Stimulated activated CD4-positive, alpha-beta T cell treated with anti-CD3 and anti-CD28 coated beads, Interleukin-15, amount 100 ng/mL, for 48 hours (primary cell): Measurements from ENCODE around the gene ZYG11B.
"Not testable (repeated sequence)": the region's sequence is repeated elsewhere in the genome, so short reads cannot be mapped to it uniquely, and the experiment has no call there.

Experiments used
- DNase-seq, 2 donors: peaks; one replicate each; pipeline ENCODE4 v3.0.0-alpha.2; 2020; ENCODE audit warnings: low read depth in 2 of 2

The ZYG11B gene

DNA sequence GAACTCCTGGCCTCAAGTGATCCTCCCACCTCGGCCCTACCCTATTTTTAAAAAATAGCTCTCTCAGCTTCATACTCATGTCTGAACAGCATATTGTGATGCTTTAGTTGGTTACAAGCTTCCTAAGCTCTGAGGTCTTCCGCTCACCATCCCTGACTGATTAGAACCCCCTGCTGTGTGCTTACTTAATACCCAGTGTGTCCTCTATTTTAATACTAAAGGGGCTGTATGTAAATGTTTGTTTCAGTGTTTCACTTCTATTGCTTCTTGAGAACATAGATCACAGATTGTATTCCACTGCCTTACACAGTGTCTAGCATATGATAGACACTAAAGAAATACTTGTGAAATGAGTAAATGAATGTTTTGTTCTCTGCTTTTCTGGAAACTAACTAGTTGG, 29.8 kb downstream of the ZYG11B start:
- no peak for DNase-seq

GRCh38 chr1:52759908-52760307, 33.7 kb downstream of the ZYG11B start:
- DNase-seq: no peak

GRCh38 chr1:52767596-52768280, 41.5 kb downstream of the ZYG11B start:
- DNase-seq: no peak

DNA sequence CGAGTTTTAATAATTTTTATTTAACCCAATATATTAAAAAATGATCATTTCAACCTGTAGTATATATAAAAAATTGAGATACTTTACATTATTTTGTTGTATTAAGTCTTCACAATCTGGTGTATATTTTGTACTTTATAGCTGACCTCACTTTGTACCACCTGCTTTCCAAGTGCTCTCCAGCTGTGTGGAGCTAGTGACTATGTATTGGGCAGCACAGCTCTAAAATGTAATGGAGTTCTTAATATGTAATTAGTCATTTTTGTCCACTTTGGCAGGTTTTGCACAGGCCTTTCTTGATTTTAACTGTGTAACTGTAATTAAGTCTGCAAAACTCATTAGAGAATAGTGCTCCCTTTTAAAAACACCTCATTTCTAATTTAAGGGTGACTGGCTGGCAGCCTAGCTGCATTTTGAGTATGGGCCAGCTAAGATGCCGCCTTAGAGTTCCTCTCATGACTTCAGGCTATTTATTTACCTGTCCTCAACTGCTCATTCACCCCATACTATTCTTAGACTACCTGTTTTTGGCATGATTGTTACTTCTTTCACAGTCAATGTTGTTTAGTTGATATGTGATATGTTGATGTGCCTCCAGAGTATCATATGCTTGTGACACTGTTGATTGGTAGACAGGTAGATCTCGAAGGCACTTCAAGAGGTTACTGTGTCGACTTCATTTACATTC, 43.2 kb downstream of the ZYG11B start:
- no peak for DNase-seq

GRCh38 chr1:52771384-52771783, 45.1 kb downstream of the ZYG11B start:
- DNase-seq: no peak

DNA sequence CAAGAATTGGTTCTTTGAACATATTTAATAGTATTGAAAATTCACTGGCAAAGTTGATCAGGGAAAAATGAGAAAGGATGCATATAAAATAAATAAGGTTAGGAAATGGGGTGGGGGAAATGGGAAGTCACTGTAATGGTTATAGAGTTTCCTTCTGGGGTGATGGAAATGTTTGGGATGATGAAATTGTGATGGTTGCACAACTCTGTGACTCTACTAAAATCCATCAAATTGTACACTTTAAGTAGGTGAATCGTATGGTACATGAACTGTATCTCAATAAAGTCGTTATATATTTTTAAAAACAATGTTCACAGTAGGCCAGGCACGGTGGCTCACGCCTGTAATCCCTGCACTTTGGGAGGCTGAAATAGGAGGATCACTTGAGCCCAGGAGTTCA, 59.9 kb downstream of the ZYG11B start:
- DNase-seq: no peak

DNA sequence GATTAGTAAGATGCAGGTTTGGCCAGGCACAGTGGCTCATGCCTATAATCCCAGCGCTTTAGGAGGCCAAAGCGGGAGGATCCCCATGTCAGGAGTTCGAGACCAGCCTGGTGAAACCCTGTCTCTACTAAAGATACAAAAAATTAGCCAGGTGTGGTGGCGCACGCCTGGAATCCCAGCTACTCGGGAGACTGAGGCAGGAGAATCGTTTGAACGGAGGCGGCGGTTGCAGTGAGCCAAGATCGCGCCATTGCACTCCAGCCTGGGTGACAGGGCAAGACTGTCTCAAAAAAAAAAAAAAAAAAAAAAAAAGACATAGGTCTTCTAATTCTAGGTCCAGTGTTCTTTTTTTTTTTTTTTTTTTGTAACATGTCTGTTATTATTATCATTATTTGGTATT, 64.2 kb downstream of the ZYG11B start:
- not testable (repeated sequence) for DNase-seq

GRCh38 chr1:52792036-52792435, 65.8 kb downstream of the ZYG11B start:
- DNase-seq: no peak

DNA sequence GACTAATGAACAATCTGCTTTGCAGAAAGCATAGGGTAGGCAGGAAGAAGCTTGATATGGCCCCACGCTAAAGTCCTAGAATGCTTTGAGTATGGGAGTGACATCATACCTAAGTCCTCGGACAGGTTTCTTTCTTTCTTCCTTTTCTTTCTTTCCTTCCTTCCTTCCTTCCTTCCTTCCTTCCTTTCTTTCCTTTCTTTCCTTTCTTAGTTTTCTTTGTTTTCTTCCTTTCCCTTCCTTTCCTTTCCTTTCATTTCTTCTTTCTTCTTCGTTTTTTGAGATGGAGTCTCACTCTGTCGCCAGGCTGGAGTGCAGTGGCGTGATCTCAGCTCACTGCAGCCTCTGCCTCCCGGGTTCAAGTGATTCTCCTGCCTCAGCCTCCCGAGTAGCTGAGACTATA, 67.5 kb downstream of the ZYG11B start:
- not testable (repeated sequence) for DNase-seq

GRCh38 chr1:52795464-52795863, 69.2 kb downstream of the ZYG11B start:
- DNase-seq: no peak

DNA sequence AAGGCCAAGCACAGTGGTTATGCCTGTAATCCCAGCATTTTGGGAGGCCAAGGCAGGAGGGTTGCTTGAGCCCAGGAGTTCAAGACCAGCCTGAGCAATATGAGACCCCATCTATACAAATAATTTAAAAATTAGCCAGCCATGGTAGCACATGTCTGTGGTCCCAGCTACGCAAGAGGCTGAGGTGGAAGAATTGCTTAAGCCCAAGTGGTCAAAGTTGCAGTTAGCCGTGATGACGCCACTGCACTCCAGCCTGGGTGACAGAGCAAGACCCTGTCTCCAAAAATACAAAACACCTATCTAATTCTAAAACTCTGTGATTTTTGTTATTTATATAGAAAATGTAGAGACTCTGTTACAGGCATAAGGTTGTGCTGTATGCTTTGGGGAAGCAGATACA, 72.1 kb downstream of the ZYG11B start:
- no peak for DNase-seq

- no peak for DNase-seq
Observed at GRCh38 chr1:52801011-52801410, 74.8 kb downstream of the ZYG11B start.

GRCh38 chr1:52804083-52804482, 77.8 kb downstream of the ZYG11B start:
- DNase-seq: not testable (repeated sequence)

GRCh38 chr1:52814465-52814864, 88.2 kb downstream of the ZYG11B start:
- no peak for DNase-seq

DNA sequence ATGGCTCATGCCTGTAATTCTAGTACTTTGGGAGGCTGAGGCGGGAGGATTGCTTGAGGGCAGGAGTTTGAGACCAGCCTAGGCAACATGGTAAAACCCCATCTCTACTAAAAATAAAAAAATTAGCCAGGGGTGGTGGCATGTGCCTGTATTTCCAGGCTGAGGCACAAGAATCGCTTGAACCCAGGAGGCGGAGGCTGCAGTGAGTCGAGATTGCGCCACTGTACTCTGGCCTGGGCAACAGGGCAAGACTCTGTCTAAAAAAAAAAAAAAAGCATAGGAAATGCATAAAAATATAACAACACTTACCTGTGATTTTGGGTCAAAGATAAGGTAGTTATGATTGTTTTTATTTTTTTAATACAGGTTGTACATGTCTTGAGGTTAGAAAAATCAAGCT, 94.6 kb downstream of the ZYG11B start:
- DNase-seq: not testable (repeated sequence)

DNA sequence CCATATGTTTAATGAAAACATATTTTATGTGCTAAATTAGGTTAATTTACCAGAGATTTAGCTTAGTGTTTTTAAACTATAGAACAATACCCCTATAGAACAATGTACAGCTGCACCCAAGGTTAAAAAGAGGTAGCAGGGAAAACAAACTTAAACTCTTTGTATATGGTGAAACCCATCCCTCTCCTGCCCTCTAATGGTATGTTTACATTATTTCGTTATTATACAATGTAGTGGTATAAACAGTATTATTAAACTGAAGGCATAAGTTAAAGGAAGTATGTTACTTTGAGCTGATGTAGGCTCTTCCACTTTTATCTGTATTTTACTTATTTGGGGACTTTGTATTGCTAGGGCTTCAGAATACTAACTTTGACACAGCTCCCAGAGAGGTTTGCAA, 99.6 kb downstream of the ZYG11B start:
- DNase-seq: no peak

DNA sequence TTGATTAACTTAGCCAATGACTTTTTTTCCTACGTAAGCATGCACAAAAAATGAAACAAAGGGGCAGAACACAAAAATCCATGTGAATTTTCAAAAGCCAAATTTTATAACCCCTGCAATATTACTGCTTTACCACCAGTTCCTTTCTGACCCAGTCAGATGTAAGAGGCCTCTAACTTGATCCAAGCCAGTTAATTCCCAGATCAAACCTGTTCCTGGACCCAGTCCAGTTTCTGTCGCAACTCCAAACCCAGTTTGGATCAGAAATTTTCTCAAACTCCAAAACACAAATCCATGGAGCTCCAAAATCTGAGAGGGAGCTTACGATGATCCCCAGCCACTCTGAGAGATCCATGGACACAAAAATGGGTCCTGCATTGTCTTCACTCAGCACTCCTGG, 108.5 kb downstream of the ZYG11B start:
- DNase-seq: no peak

DNA sequence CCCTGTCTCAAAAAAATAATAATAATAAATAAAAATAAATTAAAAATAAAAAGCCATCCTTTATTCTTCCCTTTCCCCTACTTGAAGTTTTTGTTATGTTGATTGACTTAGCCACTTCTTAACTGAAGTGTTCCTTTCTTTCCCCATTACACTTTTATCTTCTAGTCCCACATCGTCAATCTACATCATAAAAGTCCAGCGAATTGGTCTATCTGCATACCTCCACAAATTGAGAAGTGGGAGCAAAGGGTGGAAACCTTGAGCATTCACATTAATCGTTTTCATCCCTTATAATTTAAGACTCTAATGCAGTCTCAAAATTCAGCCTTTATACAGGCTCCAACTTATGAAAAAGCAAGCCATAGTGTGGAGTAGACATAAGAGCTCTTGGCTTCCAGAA, 109.8 kb downstream of the ZYG11B start:
- no peak for DNase-seq

- not testable (repeated sequence) for DNase-seq
Observed at GRCh38 chr1:52839175-52839574, 112.9 kb downstream of the ZYG11B start.

DNA sequence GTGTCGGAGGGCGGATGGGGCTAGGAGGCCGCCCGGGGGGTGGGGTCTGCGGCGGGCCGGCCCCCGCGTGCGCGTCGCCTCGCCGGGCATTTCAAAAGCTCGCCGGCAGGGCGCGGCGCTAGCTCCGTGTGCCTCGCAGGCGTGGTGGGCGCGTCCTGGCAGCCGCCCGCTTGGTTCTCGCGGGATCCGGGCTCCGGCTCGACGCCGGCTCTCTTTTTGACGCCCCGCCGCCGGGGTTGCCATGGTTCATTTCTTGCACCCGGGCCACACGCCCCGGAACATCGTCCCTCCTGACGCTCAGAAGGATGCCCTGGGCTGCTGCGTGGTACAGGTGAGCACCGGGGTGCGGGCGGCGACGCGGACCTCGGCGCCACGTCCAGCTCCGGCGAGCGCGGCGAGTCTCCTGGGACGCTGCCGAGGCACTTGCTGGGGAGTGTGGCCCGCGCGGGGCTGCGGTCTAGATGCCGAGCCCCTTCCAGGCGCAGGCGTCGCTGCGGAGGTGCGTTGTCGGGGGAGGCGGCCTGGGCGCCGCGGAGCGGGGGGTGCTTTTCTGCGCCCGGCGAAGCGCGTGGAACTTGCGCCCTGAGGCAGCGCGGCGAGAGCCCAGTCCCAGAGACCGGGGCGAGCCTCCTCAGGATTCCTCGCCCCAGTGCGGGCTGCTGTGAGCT, 116.5 kb downstream of the ZYG11B start, which contains the start of gene ZYG11A:
TSS of gene ZYG11A (plus strand) at position 118 of the 668 bp plus-strand sequence. CDS start at position 242, 124 bp downstream.
- DNase-seq: peak; percentile 64 to 74

- DNase-seq: not testable (repeated sequence)
Observed at GRCh38 chr1:52845119-52845518, 118.9 kb downstream of the ZYG11B start.

- no peak for DNase-seq
Observed at GRCh38 chr1:52848423-52848822, 122.2 kb downstream of the ZYG11B start.

DNA sequence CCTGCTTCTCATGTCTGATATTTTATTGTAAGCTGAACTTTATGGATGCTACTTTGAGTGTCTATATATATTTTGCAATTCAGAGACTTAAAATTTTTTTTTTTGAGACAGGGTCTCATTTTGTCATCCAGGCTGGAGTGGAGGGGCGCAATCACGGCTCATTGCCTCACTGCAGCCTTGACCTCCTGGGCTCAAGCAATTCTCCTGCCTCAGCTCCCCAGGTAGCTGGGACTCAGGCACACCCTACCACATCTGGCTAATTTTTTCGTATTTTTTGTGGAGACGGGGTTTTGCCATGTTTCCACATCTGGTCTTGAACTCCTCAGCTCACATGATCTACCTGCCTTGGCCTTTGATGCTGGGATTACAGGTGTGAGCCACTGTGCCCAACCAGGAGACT, 124.7 kb downstream of the ZYG11B start:
- DNase-seq: no peak
